ENCODE results near the gene ASB14. TPM values are rescaled to one million over a fixed set of nuclear protein-coding genes. Genes with fewer than 3 reads are reported as not detected.

The ASB14 gene
- total RNA-seq, 2 donors from 2014 or later: not detected

DNA sequence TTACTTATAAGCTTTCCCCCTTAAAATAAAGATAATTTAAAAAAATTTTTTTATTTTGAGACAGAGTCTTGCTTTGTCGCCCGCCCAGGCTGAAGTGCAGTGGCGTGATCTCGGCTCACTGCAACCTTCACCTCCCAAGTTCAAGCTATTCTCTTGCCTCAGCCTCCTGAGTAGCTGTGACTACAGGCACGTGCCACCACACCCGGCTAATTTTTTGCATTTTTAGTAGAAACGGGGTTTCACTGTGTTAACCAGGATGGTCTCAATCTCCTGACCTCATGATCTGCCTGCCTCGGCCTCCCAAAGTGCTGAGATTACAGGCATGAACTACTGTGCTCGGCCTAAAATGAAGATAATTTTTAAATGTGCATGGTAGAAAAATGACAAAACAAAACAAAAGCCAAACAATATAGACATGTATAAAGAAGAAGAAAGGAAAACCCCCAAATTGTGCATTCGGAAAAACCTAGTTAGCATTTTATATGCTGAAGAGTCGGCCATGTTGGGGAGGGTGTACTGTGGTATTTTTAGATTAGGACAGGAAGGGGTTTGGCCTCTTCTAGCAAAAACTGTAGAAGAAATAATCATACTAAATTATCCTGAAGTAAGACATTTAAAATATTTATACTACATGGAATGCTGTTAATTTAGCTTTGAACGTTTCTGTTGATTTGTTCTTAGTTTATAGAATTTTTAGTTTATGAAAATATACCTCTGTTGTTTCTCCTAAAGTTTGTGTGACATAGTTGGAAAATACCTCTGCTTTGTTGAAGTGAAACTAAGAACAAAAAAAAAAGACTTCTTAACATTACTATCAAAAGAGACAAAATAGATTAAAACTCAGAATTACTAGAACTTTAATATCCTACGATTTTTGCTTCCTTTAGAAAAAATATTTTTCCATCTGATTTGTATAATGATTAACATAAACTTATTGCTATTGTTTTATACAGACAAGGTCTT, 57.6 kb downstream of the ASB14 start:
- Mint-ChIP-seq H3K36me3 (ENCODE audit: low read depth) (no peaks in the 10 kb centered on the region), H3K27ac (no peak overlapping the region), H3K4me3 (no peak overlapping the region), H3K4me1 (peaks cover 4% of the 10 kb centered on the region), H3K27me3 (no peaks in the 10 kb centered on the region)
- no peak for DNase-seq
- H3K9me3 ChIP-seq (ENCODE audit: control insufficient read depth, low read length, poor library complexity, severe bottlenecking): no peaks in the 10 kb centered on the region
- no peak for ATAC-seq

- no peaks in the 10 kb centered on the region for H3K27me3 Mint-ChIP-seq
- ATAC-seq (no peak), DNase-seq (no peak)
- H3K27ac Mint-ChIP-seq: peak overlapping the region; percentile 34
- H3K4me3 Mint-ChIP-seq: no peak overlapping the region
- H3K9me3 ChIP-seq (ENCODE audit: control insufficient read depth, low read length, poor library complexity, severe bottlenecking): no peaks in the 10 kb centered on the region
- peaks cover 11% of the 10 kb centered on the region for H3K4me1 Mint-ChIP-seq
- H3K36me3 Mint-ChIP-seq (ENCODE audit: low read depth): no peaks in the 10 kb centered on the region
Observed at GRCh38 chr3:57233799-57234198, 58.7 kb downstream of the ASB14 start.

DNA sequence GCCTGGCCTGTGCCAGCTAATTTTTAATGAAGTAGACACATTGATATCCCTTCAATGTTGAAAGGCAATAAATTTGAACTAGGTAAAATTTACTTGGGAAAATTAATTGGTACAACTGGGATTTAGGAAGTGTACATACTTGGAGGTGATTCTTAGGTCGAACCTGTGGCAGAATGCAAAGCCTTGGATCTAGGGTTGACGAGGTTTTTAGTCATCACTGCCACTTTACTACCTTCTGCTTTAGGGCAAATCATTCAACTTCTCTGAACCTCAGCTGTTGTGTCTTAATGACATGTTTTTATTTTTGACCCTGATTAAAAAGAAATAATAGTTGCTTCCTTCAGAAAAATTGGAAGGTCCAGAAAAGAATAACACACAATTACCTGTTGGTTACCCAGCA, 62.5 kb downstream of the ASB14 start:
- no peak for ATAC-seq
- Mint-ChIP-seq H3K4me3 (peak overlapping the region; percentile 50), H3K27ac (no peak overlapping the region)

GRCh38 chr3:57227930-57228751, 64.3 kb downstream of the ASB14 start:
- H3K4me3 Mint-ChIP-seq: peak overlapping the region; percentile 92
- H3K9me3 ChIP-seq (ENCODE audit: control insufficient read depth, low read length, poor library complexity, severe bottlenecking): no peaks in the 10 kb centered on the region
- H3K27me3 Mint-ChIP-seq: no peaks in the 10 kb centered on the region
- DNase-seq (peak; percentile 15 to 17 (median 16)), ATAC-seq (peak; percentile 58)
- peaks cover 16% of the 10 kb centered on the region for H3K4me1 Mint-ChIP-seq
- peak overlapping the region; percentile 83 for H3K27ac Mint-ChIP-seq
- H3K36me3 Mint-ChIP-seq (ENCODE audit: low read depth): no peaks in the 10 kb centered on the region

More for the DNA sequence above, 62.5 kb downstream of the ASB14 start:
- no peaks in the 10 kb centered on the region for H3K9me3 ChIP-seq (ENCODE audit: control insufficient read depth, low read length, poor library complexity, severe bottlenecking)
- DNase-seq: no peak
- H3K4me1 Mint-ChIP-seq: peaks cover 18% of the 10 kb centered on the region
- H3K36me3 Mint-ChIP-seq (ENCODE audit: low read depth): no peaks in the 10 kb centered on the region
- no peaks in the 10 kb centered on the region for H3K27me3 Mint-ChIP-seq

DNA sequence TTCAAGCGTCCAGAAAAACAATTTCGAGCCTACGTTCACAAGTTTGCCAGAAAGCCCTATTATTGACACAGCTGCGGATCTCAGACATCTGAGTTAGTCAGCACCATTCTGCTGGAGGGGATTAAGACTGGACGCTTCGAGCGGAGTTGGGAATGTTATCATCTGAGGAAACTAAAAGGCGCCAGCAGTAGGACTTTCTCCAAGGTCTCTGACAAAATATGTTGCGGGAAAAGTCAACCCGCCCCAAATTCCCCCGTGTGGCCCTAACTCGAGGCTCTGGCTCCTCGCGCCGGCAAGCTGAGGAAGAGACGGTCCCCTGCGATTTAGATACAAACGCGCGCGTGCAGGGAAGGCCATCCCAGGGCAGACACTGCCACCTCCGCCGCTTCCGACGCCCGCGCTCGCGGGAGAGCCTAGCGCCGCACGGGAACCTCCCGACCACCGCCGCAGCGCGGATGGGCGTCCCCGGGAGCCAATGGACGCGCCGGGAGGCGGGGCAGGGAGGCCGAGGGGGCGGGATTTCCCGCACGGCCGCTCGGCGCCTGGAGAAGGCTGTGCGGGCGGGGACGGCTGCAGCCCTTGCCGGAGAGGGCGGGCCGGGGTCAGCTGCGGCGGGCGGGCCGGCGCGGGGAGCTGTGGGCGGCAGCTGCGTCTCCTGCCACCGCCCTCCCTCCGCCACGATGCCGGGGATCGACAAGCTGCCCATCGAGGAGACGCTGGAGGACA, 65.1 kb downstream of the ASB14 start, which contains the start of gene APPL1:
TSS of gene APPL1 (plus strand) at position 526 of the 726 bp plus-strand sequence. CDS start at position 681, 155 bp downstream.
- Mint-ChIP-seq H3K27me3 (no peaks in the 10 kb centered on the region), H3K36me3 (ENCODE audit: low read depth) (no peaks in the 10 kb centered on the region), H3K27ac (peak within 1 kb of the TSS; percentile 83), H3K4me3 (peak within 1 kb of the TSS; percentile 92), H3K4me1 (peaks cover 14% of the 10 kb centered on the region)
- DNase-seq (peak; percentile 80 to 83 (median 81)), ATAC-seq (peak; percentile 94)
- H3K9me3 ChIP-seq (ENCODE audit: control insufficient read depth, low read length, poor library complexity, severe bottlenecking): no peaks in the 10 kb centered on the region

GRCh38 chr3:57226176-57226575, 66.3 kb downstream of the ASB14 start:
- ATAC-seq (no peak), DNase-seq (no peak)
- Mint-ChIP-seq H3K4me3 (no peak overlapping the region), H3K27me3 (no peaks in the 10 kb centered on the region), H3K4me1 (peaks cover 14% of the 10 kb centered on the region), H3K36me3 (ENCODE audit: low read depth) (no peaks in the 10 kb centered on the region), H3K27ac (no peak overlapping the region)
- H3K9me3 ChIP-seq (ENCODE audit: control insufficient read depth, low read length, poor library complexity, severe bottlenecking): no peaks in the 10 kb centered on the region

DNA sequence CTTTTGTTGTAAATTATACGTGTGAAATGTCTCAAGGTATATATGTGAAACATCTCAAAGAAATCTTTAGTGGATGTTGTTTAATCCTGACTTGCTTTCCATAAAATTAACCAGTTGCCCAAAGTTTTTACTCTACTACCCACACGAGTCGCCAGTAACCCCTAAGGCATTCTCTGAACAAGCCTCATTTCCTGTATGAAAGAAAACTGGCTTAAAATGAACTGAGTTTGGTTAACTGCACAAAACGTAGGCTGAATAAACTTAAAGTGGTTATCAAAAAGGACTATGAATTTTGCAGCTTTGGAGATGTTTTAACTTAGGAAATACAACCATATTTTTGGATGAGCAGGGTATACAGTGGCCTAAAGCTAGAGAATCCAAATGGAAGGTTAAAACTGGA, 67.6 kb downstream of the ASB14 start:
- H3K4me3 Mint-ChIP-seq: no peak overlapping the region
- H3K9me3 ChIP-seq (ENCODE audit: control insufficient read depth, low read length, poor library complexity, severe bottlenecking): no peaks in the 10 kb centered on the region
- DNase-seq (no peak), ATAC-seq (no peak)
- peaks cover under 1% of the 10 kb centered on the region for H3K36me3 Mint-ChIP-seq (ENCODE audit: low read depth)
- H3K27me3 Mint-ChIP-seq: no peaks in the 10 kb centered on the region
- H3K4me1 Mint-ChIP-seq: peaks cover 14% of the 10 kb centered on the region
- H3K27ac Mint-ChIP-seq: no peak overlapping the region

DNA sequence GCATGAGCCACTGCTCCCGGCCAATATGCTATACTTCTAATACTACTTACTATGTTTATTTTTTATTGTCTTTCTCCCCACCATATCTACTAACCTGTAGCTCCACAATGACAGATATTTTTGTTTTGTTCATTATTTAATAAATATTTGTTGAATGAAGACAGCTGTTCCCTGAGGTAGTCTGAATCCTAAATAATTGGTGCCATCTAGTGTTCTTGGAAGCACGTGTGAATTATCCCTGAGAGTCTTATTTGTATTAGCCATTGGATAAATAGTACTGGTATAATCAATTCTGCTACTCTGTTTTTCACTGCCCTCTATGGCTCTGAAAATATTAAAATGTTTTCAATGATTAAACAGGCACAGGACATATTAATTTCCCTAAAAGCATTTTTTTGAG, 70.6 kb downstream of the ASB14 start:
- H3K27ac Mint-ChIP-seq: no peak overlapping the region
- no peak overlapping the region for H3K4me3 Mint-ChIP-seq
- no peak for DNase-seq
- peaks cover 4% of the 10 kb centered on the region for H3K36me3 Mint-ChIP-seq (ENCODE audit: low read depth)
- ATAC-seq: no peak
- H3K9me3 ChIP-seq (ENCODE audit: control insufficient read depth, low read length, poor library complexity, severe bottlenecking): no peaks in the 10 kb centered on the region
- peaks cover 2% of the 10 kb centered on the region for H3K4me1 Mint-ChIP-seq
- no peaks in the 10 kb centered on the region for H3K27me3 Mint-ChIP-seq

Other genes with a start within 250 kb of the ASB14 start
- gene SPATA12, start 232.0 kb downstream of the ASB14 start, total RNA-seq: not detected
- not detected for gene IL17RD, start 127.3 kb downstream of the ASB14 start, total RNA-seq
- under 1 TPM in 1 of 2 donors, not detected in 1; 0.27 TPM for gene HESX1, start 92.7 kb downstream of the ASB14 start, total RNA-seq
- gene APPL1, start 65.0 kb downstream of the ASB14 start, total RNA-seq: 10 to 100 TPM; 22.3 to 23.4 TPM